HG02870 (cell line): ENCODE data around the gene KIAA1755.

Experiments
- ATAC-seq: cut with Tn5 transposase; IDR thresholded peaks from one replicate; pipeline ENCODE4 v1.9.1; 2021; ENCODE audit warnings: mild to moderate bottlenecking, moderate library complexity; ENCODE audit not compliant: unreplicated experiment

KIAA1755 gene

DNA sequence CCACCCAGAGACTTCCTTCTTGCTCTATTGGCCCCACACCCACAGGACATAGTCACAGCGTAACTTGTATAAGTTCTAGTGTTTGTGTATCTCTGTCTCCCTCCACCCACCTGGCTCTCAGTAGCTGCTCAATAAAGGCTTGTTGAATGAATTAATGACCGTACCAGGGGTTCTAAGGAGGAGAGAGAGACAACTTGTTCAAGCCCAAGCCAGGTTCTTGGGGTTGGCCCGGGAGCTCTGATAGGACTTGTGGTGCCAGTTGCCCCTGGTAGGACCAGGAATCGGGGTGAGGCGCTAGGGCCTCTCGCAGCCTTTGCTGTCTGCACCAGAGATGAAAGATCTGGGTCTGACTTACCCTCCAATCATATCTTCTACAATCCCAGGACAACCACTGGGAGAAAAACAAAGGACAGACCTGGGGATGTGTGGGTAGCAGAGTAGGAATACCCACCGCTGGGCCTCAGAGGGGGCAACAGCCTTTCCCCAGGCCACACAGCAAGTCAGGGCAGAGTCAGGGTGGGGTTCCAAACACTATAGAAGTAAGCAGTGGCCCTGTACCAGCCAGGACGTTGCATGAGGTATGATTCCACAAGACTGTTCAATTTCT, 90.2 kb downstream of the KIAA1755 start:
- no peak for ATAC-seq

DNA sequence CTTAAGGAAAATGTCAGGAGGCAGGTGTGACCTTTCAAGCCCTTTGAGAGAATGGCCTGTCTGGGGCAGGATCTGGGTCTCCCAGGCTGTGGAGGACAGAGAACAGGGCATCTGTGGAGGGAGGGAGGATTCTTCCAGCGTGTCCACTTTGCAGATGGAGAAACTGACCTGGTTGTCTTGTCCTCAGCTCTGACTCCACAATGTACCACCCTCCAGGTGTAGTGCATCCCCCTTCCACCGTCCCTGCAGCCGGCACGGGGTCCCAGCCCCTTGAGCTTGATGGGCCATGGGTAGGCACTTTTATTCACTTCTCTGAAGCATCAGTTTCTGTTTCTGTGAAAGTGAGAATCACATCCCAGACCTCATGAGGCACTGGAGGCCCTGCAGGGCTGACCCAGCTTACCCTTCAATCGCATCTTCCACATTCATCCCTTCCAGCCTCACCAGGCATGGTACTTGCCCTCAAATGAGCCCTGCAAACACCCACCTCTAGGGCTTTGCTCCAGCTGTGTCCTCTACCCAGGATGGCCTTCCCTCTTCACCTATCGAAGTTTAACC, 90.8 kb downstream of the KIAA1755 start:
- ATAC-seq: no peak

DNA sequence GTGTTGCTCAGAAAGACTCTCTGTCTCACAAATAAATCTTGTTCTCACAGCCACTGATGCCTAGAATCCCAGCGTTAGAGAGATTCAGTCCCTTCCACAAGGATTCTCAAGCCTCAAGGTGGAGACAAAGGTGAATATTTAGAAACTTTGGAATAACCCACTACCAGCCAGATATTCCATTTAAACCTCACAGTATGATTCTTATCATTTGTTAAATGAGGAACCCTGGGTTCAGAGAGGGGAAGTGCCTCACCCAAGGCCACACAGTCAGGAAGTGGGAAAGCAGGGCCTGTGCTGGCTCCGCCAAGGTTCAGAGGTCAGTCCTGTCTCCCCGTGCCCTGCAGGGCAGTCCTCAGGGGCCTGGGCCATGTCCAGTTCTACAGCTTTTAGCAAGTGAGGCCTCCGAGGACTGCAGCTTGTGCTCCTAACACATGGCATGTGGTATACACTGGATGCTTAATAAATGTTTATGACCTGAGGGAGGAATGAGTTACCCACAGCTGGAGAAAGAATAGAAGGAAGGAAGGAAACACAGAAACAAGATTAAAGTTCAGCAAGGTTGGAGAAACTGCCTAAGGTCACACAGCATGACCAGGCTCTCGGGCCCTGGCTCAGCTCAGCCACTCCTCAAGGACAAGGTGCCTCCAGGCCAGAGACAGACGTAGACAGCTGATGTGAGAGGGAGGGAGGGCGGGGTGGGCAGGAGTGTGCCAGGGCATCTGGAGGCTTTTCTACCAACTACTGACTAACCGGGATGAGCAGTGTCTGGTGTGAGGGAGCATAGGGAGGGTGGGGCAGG, 91.5 kb downstream of the KIAA1755 start:
- no peak for ATAC-seq

DNA sequence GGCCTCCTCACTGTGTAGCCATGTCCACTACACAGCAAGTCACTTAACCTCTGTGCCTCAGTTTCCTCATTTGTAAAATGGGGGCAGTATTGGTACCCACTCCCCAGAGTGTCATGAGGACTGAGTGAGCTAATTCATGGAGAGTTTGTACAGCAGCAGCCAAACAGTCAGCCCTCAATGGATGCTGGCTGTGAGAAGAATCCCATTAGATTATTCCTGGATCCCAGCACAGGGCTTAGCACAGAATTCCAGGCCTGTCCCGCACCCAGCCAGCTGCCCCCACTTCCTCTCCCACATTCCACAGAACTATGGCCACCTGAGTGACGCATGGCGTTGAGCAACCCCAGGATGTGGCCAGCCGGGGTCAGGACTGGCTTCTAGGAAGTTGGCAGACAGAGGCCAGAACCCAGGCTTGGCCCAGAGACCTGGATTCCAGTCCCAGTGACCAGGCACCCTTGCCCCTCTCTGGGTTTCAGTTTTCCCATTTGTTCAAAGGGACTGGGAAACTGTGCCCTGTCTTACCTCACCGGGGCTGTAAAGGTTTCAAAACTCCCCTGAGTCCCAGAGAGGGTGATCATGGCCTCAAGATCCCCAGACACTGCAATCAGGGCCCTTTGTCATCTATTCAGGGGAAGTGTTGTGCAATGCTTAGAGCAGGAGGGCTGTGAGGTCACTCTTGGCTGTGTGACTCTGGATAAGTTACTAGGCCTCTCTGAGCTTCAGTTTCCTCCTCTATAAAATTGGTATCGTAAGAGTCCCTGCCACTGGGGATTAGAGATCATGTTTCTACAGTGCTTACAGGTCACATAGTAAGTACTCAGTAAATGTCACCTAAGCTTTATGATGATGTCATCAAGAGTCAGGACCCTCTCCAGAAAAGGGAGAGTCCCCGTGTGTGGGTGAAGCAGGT, 92.4 kb downstream of the KIAA1755 start:
- ATAC-seq: no peak

DNA sequence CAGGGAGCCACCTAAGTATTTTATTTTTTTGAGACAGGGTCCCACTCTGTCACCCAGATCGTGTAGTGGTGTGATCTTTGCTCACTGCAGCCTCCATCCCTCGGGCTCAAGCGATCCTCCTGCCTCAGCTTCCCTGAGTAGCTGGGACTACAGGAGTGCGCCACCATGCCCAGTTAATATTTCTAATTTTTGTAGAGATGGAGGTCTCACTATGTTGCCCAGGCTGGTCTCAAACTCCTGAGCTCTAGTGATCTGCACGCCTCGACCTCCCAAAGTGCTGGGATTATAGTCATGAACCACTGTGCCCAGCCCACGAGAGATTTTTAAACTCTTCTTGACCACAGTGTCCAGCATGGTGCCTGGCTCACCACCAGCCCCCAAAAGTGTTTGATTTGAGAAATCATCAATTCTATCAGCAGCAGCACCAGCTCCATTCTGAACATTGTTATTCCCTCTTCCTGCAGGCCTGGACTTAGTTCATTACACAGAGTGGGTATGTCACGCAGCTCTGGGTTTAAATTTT, 93.1 kb downstream of the KIAA1755 start:
- ATAC-seq: no peak

DNA sequence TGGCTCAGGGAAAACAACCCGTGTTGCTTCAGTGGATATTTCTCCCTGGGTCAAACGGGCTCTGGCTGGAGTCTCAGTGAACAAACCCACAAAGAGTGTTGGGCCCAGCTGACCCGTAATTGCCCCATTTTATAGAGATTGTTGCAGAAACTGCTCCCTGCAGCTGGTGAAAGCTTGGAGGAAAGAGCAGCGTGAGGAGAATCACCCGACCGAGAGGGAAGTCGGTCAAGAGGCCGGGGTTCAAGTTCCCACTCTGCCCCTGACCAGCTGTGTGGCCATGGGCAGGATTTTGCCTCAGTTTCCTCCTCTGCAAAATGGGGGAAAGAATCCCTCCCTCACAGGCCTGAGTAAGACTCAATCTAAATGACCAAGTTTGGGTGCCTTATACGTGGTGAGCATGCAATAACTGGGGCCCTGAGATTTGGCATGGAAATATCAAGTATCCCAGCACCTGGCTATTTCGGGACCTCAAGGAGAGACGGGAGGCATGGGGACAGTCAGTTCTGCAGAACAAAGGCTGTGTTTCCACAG, 93.8 kb downstream of the KIAA1755 start:
- no peak for ATAC-seq

DNA sequence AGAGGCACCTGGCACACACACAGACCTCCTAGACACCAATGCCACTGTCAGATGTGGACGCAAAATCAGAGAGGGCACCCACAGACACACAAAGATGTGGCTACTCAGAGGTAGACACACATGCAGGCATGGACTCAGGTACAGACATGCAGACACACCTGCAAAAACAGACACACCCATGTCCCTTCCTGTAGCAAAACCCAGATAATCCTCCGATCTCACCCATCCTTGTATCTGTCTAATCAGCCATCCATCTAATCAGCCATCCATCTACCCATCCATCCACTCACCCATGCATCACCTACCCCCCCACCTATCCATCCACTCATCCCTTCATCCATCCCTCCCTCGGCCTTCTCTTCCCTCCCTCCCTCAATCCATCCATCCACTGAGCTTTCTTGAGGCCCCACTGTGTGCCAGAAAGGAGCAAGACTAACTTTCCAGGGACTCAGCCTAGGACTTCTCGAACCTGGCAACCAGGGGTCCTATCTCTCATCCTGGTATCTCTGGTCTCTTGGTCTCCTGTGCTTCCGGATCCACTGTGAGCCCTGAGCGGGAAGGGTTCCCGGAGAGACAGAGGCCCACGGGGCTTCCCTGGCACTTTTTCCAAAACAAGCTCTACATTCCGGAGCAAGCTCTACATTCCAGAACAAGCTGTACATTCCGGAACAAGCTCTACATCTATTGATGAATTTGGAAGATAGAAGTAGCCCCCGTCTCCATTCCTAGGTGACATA, 94.4 kb downstream of the KIAA1755 start:
- ATAC-seq: no peak

DNA sequence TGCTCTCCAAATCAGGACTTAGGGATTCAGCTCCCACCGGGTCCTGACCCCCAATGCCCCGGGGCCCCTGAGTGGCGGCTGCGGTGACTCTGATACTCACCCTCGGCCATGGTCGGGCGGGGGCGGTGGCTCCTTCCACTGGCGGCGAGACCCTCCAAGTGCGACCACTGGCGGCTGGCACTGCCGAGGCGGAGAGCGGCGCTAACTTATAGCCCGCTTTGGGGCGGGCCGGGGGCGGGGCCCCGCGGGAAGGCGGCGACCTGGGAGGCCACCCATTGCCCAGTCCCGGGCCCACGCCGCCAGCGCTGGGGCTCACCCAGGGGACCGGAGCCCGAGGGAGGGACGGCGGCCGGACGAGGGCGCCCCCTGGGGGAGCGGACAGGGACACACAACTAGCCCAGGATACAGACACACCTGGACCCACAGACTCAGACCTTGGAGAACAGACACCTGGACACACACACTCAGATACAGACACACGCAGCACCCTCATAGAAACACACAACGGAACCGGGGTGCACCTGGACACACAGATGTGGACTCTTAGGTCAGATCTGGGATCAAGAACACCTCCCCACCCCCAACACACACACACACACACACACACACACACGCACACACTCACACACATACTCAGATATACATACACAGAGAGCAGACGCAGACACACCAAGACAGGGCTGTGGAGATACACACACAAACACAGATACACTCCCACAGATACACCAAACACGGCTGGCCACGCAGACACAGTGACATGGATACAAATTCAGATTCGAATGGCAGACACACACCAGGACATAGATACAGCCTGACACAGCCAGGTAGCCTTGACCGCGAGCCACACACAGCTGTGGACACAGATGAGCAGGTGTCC, 95.2 kb downstream of the KIAA1755 start, which contains the start of gene TGM2:
Gene TGM2, minus strand, starts transcription at position 182 of the 877 bp plus-strand sequence. Its CDS starts 72 bp downstream, at position 110.
- no peak for ATAC-seq

DNA sequence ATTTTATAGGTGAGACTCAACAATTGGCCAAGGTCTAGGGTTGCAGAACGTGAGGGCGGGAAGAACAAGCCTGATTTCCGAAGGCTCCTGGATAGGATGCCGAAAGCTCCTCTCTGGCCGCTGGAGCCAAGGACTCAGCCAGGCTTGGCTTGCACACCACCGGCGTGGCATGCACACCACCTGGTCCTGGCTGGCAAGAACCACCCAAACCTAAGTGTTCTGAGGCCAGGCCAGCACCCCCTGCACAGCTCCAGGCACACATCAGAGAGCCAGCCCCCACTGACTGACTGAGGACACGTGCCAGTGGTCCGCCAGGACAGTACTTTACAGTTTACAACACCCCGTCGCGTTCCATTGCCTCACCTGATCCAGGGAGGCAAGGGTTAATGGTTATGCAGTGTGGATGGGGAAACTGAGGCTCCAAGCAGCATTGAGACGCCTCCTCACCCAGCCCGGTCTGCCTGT, 95.9 kb downstream of the KIAA1755 start:
- no peak for ATAC-seq

DNA sequence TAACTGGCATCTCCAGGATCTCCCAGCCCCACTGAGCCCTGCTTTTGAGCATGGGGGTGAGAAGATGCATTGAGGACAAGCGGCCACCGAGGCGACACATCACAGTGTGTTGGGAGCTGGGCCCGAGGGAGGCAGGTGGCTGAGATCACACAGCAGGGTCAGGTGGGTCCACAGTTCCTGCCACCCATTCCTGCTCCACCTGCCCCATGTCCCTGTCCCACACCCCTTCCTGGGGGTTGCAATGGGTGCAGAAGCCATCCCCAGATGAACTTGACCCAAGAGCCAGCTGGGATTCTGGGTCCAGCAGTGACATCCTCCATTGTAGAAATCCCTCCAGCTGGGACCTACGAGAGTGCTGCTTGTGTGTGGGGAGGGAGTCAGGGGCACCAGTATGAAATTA, 96.5 kb downstream of the KIAA1755 start:
- no peak for ATAC-seq

DNA sequence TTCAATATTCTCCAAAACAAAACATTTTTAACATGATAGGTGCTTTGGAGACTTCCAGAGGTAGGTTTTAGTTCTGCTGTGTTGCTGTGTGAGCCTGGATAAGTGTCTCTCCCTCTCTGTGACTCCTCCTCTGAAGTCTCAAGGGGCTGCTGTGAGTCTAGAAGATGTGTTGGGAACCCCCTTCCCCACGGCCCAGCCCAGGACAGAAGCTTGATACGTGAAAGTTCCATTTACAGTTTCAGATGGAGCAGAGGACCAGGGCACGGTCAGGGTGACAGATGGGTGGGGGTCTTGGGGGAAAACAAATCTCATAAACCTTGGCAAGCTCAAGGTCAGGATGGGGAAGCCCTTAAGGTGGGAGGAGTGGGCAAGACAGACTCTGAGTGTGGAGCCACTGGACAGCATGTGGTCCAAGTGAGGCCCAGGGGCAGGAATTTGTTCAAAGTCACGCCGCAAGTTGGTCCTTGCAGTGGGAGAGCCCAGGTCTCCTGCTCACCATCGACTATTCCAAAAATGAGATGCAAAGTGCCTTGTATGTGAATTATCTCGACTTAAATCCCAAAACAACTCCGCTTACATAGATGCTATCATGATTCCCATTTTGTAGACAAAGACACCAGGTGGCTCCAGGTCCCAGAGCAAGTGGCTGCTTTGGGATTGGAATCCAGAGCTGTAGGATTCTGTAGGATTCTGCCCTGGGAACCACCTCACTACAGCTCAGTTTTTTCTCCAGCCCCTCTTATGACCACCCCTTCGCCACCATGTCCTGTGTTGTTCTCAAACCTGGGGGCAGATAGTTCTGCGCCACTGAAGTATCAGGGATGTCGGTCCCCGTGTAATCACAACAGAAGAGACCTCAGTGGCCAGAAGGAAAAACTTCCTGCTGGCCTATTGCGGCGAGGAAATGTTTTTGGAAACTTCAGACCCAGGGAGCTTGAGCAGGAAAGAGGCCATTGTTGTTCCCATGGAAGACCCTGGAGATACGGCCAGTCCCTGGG, 97.4 kb downstream of the KIAA1755 start:
- ATAC-seq: no peak

DNA sequence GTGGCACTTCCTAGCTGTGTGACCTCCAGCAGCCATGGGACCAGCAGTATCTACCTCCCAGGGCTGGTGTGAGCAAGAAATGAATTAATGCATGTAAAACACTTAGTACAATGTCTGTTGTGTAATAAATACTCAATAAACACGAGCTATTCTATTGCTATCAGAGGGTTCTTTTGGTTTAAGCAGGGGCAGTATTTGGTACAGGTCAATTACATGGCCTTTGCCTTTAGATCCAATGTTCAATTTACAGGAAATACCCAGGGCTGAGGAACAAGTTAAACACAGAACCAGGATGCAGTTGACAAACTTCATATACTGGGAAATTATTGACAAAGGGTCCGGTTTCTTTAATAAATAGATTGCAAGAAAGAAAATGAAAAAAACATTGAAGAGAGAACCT, 98.4 kb downstream of the KIAA1755 start:
- no peak for ATAC-seq

DNA sequence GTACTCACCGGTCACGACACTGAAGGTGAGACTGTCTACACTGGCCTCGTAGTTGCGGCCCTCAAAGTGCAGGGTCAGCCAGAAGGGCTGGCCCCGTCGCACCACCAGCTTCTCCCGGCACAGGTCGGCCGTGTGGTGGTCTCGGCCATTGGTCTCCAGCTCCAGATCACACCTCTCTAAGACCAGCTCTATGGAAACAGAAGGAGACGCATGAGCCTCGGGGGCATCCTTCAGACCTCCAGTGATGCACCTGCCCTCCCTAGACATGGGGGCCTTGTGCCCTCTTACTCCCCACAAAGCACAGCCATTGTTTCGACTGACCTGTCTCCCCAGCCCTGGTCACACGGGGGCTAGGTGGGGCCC, 99.1 kb downstream of the KIAA1755 start:
- no peak for ATAC-seq
